Gastrocnemius medialis (tissue), 4 donors: ENCODE data around the gene PAQR6. TPM values are rescaled to one million over a fixed set of nuclear protein-coding genes. Genes with fewer than 3 reads are reported as not detected.

Source experiments
- ATAC-seq, 2 donors: fragments of 150-250 bp; one replicate each; pipeline ENCODE4 v1.9.1; 2016
- DNase-seq, 2 donors: peaks; one replicate each; pipeline ENCODE4 v3.0.0-alpha.2; 2019
- H3K27ac ChIP-seq, 4 donors: fragments of 200-600 bp; sonication (generic); 1 replicate in 1 of 4; 2 replicates in 3 of 4; pipeline ENCODE4 v1.5.1; 2016 to 2018; ENCODE audit warnings: mild to moderate bottlenecking in 2 of 4, moderate library complexity in 1 of 4
- H3K27me3 ChIP-seq, 3 donors: fragments of 200-600 bp; sonication (generic) in 2 of 3; 1 replicate in 1 of 3; 2 replicates in 2 of 3; pipeline versions ENCODE4 v1.5.1 to v1.6.0; 2016 to 2019; ENCODE audit warnings: mild to moderate bottlenecking in 1 of 3, moderate library complexity in 1 of 3
- H3K36me3 ChIP-seq, 2 donors: fragments of 200-600 bp; sonication (generic) in 1 of 2; one replicate each; pipeline ENCODE4 v1.5.1; 2017 to 2018
- H3K4me1 ChIP-seq, 2 donors: fragments of 200-600 bp; sonication (generic) in 1 of 2; one replicate each; pipeline ENCODE4 v1.5.1; 2016 to 2017; ENCODE audit warnings: mild to moderate bottlenecking in 2 of 2
- H3K4me3 ChIP-seq, 4 donors: fragments of 200-600 bp; sonication (generic) in 3 of 4; 1 replicate in 1 of 4; 2 replicates in 3 of 4; pipeline ENCODE4 v1.5.1; 2016 to 2019; ENCODE audit warnings: mild to moderate bottlenecking in 2 of 4
- H3K9me3 ChIP-seq, 3 donors: fragments of 200-600 bp; sonication (generic) in 2 of 3; 1 replicate in 1 of 3; 2 replicates in 2 of 3; pipeline ENCODE4 v1.5.1; 2016 to 2019
- POLR2A ChIP-seq, 2 donors: fragments of 450-650 bp; IDR thresholded peaks; one replicate each; pipeline ENCODE4 v1.6.1; 2017; ENCODE audit warnings: antibody characterized with exemption in 2 of 2, mild to moderate bottlenecking in 2 of 2, moderate library complexity in 2 of 2
- in situ Hi-C, 4 donors: fragments of 200-750 bp; cut with MboI; loops; one replicate each; pipeline versions ENCODE4 v1.15.0 to v1.8.0; 2017; ENCODE audit warnings: low sequenced_read_pairs in 4 of 4
- intact Hi-C: fragments of 100-400 bp; cut with DNase I; formaldehyde crosslinking; loops from one replicate; pipeline ENCODE4 v1.15.1; 2023; ENCODE audit warnings: low total_unique reads
- total RNA-seq, 4 donors: library from RNA; depleted of rRNA; stranded (reverse); fragments of >200 nt; gene quantifications; one replicate each; pipeline versions ENCODE4 v1.1.0 to v1.2.3, GENCODE V29; 2016
- TF ChIP-seq, protein P1 (sequence below), 5 experiments: fragments of 450-650 bp in 3 of 5; fragments of 200-600 bp in 2 of 5; sonication (generic) in 2 of 5; IDR thresholded peaks in 4 of 5; conservative IDR thresholded peaks in 1 of 5; 1 replicate in 4 of 5; 2 replicates in 1 of 5; pipeline ENCODE4 v1.5.1; 2016 to 2019; ENCODE audit warnings: antibody characterized with exemption in 5 of 5, mild to moderate bottlenecking in 3 of 5, moderate library complexity in 3 of 5

The PAQR6 gene
- total RNA-seq = under 1 TPM in 2 of 4 donors, not detected in 2; 0.16 to 0.46 TPM

DNA sequence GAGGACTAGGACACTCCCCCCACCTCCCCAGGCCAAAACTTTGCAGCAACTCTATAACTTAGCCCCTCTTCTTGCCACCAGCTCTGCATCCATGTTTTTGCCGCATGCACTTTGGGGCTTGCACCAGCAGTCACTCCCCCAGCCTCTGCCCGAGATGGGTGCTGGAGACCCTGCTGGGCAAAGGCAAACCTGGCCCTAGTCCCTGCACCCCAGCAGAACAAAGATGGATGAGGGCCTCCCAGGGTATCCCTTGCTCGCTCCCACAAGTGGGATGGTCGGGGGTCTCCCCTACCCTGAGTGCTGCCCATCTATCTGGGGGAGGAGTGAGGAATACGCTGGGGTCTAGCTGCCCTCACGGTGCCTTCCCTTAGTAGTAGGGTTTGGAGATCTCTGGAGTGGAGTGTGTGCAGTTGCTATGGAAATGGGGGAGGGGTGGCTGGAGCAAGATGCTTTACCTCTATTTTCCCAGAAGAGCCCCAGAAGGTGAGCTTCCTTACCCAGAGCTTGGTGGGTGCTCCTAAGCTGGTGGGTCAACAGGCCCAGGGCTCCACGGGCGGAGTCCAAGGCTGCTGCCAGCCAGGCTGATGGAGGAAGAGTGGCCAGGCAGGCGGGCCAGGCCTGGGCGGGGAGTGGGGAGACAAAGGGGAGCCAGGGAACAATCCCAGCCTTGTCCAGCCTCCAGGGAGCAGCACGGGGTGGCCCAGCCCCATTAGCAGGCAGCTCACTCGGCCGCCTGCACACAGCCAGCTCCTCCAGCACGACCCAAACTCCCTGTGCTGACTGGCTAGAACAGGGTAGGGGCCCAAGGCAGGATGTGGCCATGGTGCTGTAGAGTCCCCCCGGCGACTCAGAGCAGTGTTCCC is at the start of gene PAQR6:
Gene PAQR6, minus strand, starts transcription at position 597 of the 863 bp plus-strand sequence. CDS start 1,325 bp downstream, outside the sequence.
- Histone ChIP-seq H3K4me3 (no peak within 1 kb of the TSS), H3K27ac (no peak within 1 kb of the TSS), H3K4me1 (peaks cover 7 to 10% of the 10 kb centered on the region in 2 donors), H3K27me3 (peaks cover 17 to 20% (median 20%) of the 10 kb centered on the region in 3 donors), H3K9me3 (no peaks in the 10 kb centered on the region), H3K36me3 (peaks cover 0 to 38% of the 10 kb centered on the region in 2 donors)
- in situ Hi-C loops = no loop called here
- no peak for DNase-seq
- ATAC-seq = peak in 1 of 2 donors; percentile 9
- no peak for TF ChIP-seq POLR2A (IDR thresholded peaks at IDR 0.05)
- TF ChIP-seq, protein P1, sequence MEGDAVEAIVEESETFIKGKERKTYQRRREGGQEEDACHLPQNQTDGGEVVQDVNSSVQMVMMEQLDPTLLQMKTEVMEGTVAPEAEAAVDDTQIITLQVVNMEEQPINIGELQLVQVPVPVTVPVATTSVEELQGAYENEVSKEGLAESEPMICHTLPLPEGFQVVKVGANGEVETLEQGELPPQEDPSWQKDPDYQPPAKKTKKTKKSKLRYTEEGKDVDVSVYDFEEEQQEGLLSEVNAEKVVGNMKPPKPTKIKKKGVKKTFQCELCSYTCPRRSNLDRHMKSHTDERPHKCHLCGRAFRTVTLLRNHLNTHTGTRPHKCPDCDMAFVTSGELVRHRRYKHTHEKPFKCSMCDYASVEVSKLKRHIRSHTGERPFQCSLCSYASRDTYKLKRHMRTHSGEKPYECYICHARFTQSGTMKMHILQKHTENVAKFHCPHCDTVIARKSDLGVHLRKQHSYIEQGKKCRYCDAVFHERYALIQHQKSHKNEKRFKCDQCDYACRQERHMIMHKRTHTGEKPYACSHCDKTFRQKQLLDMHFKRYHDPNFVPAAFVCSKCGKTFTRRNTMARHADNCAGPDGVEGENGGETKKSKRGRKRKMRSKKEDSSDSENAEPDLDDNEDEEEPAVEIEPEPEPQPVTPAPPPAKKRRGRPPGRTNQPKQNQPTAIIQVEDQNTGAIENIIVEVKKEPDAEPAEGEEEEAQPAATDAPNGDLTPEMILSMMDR (IDR thresholded peaks at IDR 0.05 in 4 of 5, conservative IDR thresholded peaks at IDR 0.05 in 1 of 5) = no peak
- intact Hi-C loops = no loop called here

- in situ Hi-C loops (no loop called here), intact Hi-C loops (no loop called here)
- Histone ChIP-seq H3K9me3 (no peaks in the 10 kb centered on the region), H3K27ac (peak within 1 kb of the TSS in 3 of 4 donors; percentile 59 to 74 (median 73)), H3K27me3 (no peaks in the 10 kb centered on the region), H3K4me3 (peak within 1 kb of the TSS; percentile 67 to 96 (median 83)), H3K36me3 (no peaks in the 10 kb centered on the region), H3K4me1 (peaks cover 5 to 14% of the 10 kb centered on the region in 2 donors)
- peak; percentile 64 to 69 for ATAC-seq
- TF ChIP-seq POLR2A (IDR thresholded peaks at IDR 0.05) = peak in 1 of 2 donors; percentile 25
- TF ChIP-seq, protein P1 (IDR thresholded peaks at IDR 0.05 in 4 of 5, conservative IDR thresholded peaks at IDR 0.05 in 1 of 5) = no peak
- peak; percentile 44 to 56 for DNase-seq
These were observed 47.6 kb upstream of the PAQR6 start, which contains the start of gene GLMP for GRCh38 chr1:156295391-156295947. GLMP (minus strand) TSS chr1:156295679; CDS start chr1:156295645, 34 bp downstream.

DNA sequence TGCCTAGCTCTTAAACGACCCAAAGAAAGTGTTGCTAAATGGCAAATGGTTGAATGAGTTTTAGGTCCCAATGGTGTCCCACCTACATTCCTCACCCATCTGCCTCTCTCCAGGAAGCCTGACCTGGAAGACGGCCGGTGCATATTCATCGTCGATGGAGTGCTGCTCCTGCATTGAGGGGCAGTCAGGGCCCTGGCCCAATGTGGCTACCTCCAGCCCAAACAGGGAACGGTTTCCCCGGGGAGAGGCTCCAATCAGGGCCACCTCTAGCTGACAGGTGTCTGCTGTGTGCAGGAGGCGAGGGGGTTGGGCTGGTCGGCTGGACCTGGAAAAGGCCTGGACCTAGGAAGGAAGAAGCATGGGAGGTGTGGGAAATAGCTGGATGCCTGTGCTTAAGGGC is 46.0 kb upstream of the PAQR6 start:
- in situ Hi-C loops = no loop called here
- DNase-seq = no peak
- H3K36me3 ChIP-seq = no peaks in the 10 kb centered on the region
- TF ChIP-seq POLR2A (IDR thresholded peaks at IDR 0.05) = no peak
- TF ChIP-seq, protein P1 (IDR thresholded peaks at IDR 0.05 in 4 of 5, conservative IDR thresholded peaks at IDR 0.05 in 1 of 5) = no peak
- no peak overlapping the region for H3K4me3 ChIP-seq
- ATAC-seq = no peak
- H3K4me1 ChIP-seq = peaks cover 5 to 14% of the 10 kb centered on the region in 2 donors
- H3K27ac ChIP-seq = no peak overlapping the region
- H3K27me3 ChIP-seq = no peaks in the 10 kb centered on the region
- intact Hi-C loops = no loop called here
- H3K9me3 ChIP-seq = no peaks in the 10 kb centered on the region

GRCh38 chr1:156293098-156293434 is 45.2 kb upstream of the PAQR6 start:
- in situ Hi-C loops = no loop called here
- H3K4me3 ChIP-seq = no peak overlapping the region
- H3K27ac ChIP-seq = no peak overlapping the region
- no peak for TF ChIP-seq POLR2A (IDR thresholded peaks at IDR 0.05)
- TF ChIP-seq, protein P1 (IDR thresholded peaks at IDR 0.05 in 4 of 5, conservative IDR thresholded peaks at IDR 0.05 in 1 of 5) = no peak
- DNase-seq (no peak), ATAC-seq (no peak)
- intact Hi-C loops = no loop called here
- H3K27me3 ChIP-seq = no peaks in the 10 kb centered on the region
- H3K4me1 ChIP-seq = peaks cover 5 to 14% of the 10 kb centered on the region in 2 donors
- H3K36me3 ChIP-seq = no peaks in the 10 kb centered on the region
- H3K9me3 ChIP-seq = no peaks in the 10 kb centered on the region
